ENCODE measurements around the gene SORCS2. TPM values are rescaled to one million over a fixed set of nuclear protein-coding genes. Genes with fewer than 3 reads are reported as not detected.

SORCS2 gene
- polyA plus RNA-seq, 3 donors: 0.46 to 0.55 TPM; not detected in 1

- Mint-ChIP-seq H3K27me3 (ENCODE audit: low read depth in 3 of 3) (peaks cover 3 to 11% (median 5%) of the 10 kb centered on the region in 3 donors), H3K4me3 (no peak overlapping the region), H3K27ac (no peak overlapping the region), H3K9me3 (peaks cover 0 to 15% (median 6%) of the 10 kb centered on the region in 7 donors), H3K4me1 (no peaks in the 10 kb centered on the region), H3K36me3 (no peaks in the 10 kb centered on the region)
- Histone ChIP-seq H4K20me1 (ENCODE audit: insufficient read depth, low read length) (no peaks in the 10 kb centered on the region), H3K4me2 (replicated peaks; ENCODE audit: extremely low read depth, low read length, poor library complexity, severe bottlenecking) (no peak overlapping the region), H3K9ac (ENCODE audit: insufficient read depth, low read length, poor library complexity, severe bottlenecking) (no peak overlapping the region), H3K79me2 (ENCODE audit: insufficient read depth, low read length) (no peaks in the 10 kb centered on the region), H2AFZ (ENCODE audit: insufficient read depth, low read depth, low read length, poor library complexity, severe bottlenecking) (no peak overlapping the region), H3K4me1 (ENCODE audit: control insufficient read depth in 1 of 2, insufficient read depth in 2 of 2, low read length in 2 of 2) (no peaks in the 10 kb centered on the region), H3K27me3 (ENCODE audit: control insufficient read depth in 2 of 2, insufficient read depth in 2 of 2, low read length in 2 of 2) (no peaks in the 10 kb centered on the region), H3K9me3 (replicated peaks in 1 of 2; ENCODE audit: control insufficient read depth in 1 of 2, insufficient read depth in 1 of 2, low read length in 2 of 2) (no peaks in the 10 kb centered on the region), H3K4me3 (replicated peaks in 1 of 3; ENCODE audit: low read depth in 2 of 3, low read length in 3 of 3) (no peak overlapping the region), H3K27ac (ENCODE audit: low read depth in 1 of 2, low read length in 2 of 2) (no peak overlapping the region), H3K36me3 (replicated peaks in 1 of 2; ENCODE audit: control insufficient read depth in 1 of 2, insufficient read depth in 2 of 2, low read length in 2 of 2) (no peaks in the 10 kb centered on the region)
- no peak for DNase-seq
- 75% methylated on average over 15 of the region's 18 CpGs for WGBS (ENCODE audit: insufficient coverage)
- intact Hi-C loops (cut with micrococcal nuclease): no loop called here
- no peak for TF ChIP-seq CTCF (IDR thresholded peaks at IDR 0.05)
Observed at GRCh38 chr4:7348946-7349900, 156.9 kb downstream of the SORCS2 start.

- Mint-ChIP-seq H3K4me3 (no peak overlapping the region), H3K4me1 (no peaks in the 10 kb centered on the region), H3K36me3 (no peaks in the 10 kb centered on the region), H3K27ac (peak overlapping the region in 1 of 7 donors; percentile 31), H3K9me3 (peaks cover 0 to 10% (median 5%) of the 10 kb centered on the region in 7 donors), H3K27me3 (ENCODE audit: low read depth in 3 of 3) (peaks cover 3 to 8% (median 7%) of the 10 kb centered on the region in 3 donors)
- 91% methylated on average over 6 of the region's 6 CpGs for WGBS (ENCODE audit: insufficient coverage)
- no peak for TF ChIP-seq CTCF (IDR thresholded peaks at IDR 0.05)
- intact Hi-C loops (cut with micrococcal nuclease): no loop called here
- Histone ChIP-seq H2AFZ (ENCODE audit: insufficient read depth, low read depth, low read length, poor library complexity, severe bottlenecking) (no peak overlapping the region), H3K9ac (ENCODE audit: insufficient read depth, low read length, poor library complexity, severe bottlenecking) (no peak overlapping the region), H3K4me1 (ENCODE audit: control insufficient read depth in 1 of 2, insufficient read depth in 2 of 2, low read length in 2 of 2) (no peaks in the 10 kb centered on the region), H3K4me3 (replicated peaks in 1 of 3; ENCODE audit: low read depth in 2 of 3, low read length in 3 of 3) (no peak overlapping the region), H4K20me1 (ENCODE audit: insufficient read depth, low read length) (no peaks in the 10 kb centered on the region), H3K79me2 (ENCODE audit: insufficient read depth, low read length) (no peaks in the 10 kb centered on the region), H3K9me3 (replicated peaks in 1 of 2; ENCODE audit: control insufficient read depth in 1 of 2, insufficient read depth in 1 of 2, low read length in 2 of 2) (no peaks in the 10 kb centered on the region), H3K27ac (ENCODE audit: low read depth in 1 of 2, low read length in 2 of 2) (no peak overlapping the region), H3K36me3 (replicated peaks in 1 of 2; ENCODE audit: control insufficient read depth in 1 of 2, insufficient read depth in 2 of 2, low read length in 2 of 2) (no peaks in the 10 kb centered on the region), H3K27me3 (ENCODE audit: control insufficient read depth in 2 of 2, insufficient read depth in 2 of 2, low read length in 2 of 2) (no peaks in the 10 kb centered on the region), H3K4me2 (replicated peaks; ENCODE audit: extremely low read depth, low read length, poor library complexity, severe bottlenecking) (no peak overlapping the region)
- no peak for DNase-seq
Observed at GRCh38 chr4:7350396-7350795, 158.1 kb downstream of the SORCS2 start.

All from CD14-positive monocyte (primary cell).